ENCODE data around the gene SLC2A9. TPM values are rescaled to one million over a fixed set of nuclear protein-coding genes. Genes with fewer than 3 reads are reported as not detected.

SLC2A9 gene
- total and polyA plus RNA-seq, 7 experiments from 2014 or later = 0.36 to 9.6 (median 3.3) TPM

- no peaks in the 10 kb centered on the region for H3K36me3 ChIP-seq (ENCODE audit: control insufficient read depth in 2 of 3, insufficient read depth in 3 of 3, low read length in 3 of 3)
- ChIA-PET POLR2A (no interaction called here), CTCF (no interaction called here)
- no peak for ATAC-seq
- H3K9me3 Mint-ChIP-seq = peaks cover 2 to 16% (median 7%) of the 10 kb centered on the region in 11 donors
- peaks cover 0 to 17% (median 0%) of the 10 kb centered on the region in 7 donors for H3K4me1 Mint-ChIP-seq
- H3K4me1 ChIP-seq (ENCODE audit: control insufficient read depth in 2 of 2, insufficient read depth in 2 of 2, low read length in 2 of 2) = no peaks in the 10 kb centered on the region
- no peak for DNase-seq
- no peak overlapping the region for H3K4me3 Mint-ChIP-seq
- no peak overlapping the region for H3K4me3 ChIP-seq (ENCODE audit: low read length)
- peaks cover 7 to 27% (median 18%) of the 10 kb centered on the region in 5 donors for H3K36me3 Mint-ChIP-seq
- no peaks in the 10 kb centered on the region for H3K27me3 ChIP-seq (ENCODE audit: control insufficient read depth in 2 of 2, insufficient read depth in 2 of 2, low read length in 2 of 2)
- intact Hi-C loops (cut with micrococcal nuclease) = no loop called here
- H3K9me3 ChIP-seq (ENCODE audit: control insufficient read depth in 2 of 3, low read length in 3 of 3) = no peaks in the 10 kb centered on the region
- no peak overlapping the region for H3K27ac Mint-ChIP-seq
- H3K27ac ChIP-seq (ENCODE audit: low read depth, low read length) = no peak overlapping the region
- H3K27me3 Mint-ChIP-seq = peaks cover 0 to 8% (median 0%) of the 10 kb centered on the region in 5 donors
Measured at GRCh38 chr4:9976293-9976692, 45.0 kb downstream of the SLC2A9 start.

- Histone ChIP-seq H3K36me3 (ENCODE audit: control insufficient read depth in 2 of 3, insufficient read depth in 3 of 3, low read length in 3 of 3) (no peaks in the 10 kb centered on the region), H3K9me3 (ENCODE audit: control insufficient read depth in 2 of 3, low read length in 3 of 3) (no peaks in the 10 kb centered on the region), H3K4me1 (ENCODE audit: control insufficient read depth in 2 of 2, insufficient read depth in 2 of 2, low read length in 2 of 2) (no peaks in the 10 kb centered on the region), H3K4me3 (ENCODE audit: low read length) (no peak overlapping the region), H3K27me3 (ENCODE audit: control insufficient read depth in 2 of 2, insufficient read depth in 2 of 2, low read length in 2 of 2) (no peaks in the 10 kb centered on the region), H3K27ac (ENCODE audit: low read depth, low read length) (no peak overlapping the region)
- DNase-seq (no peak), ATAC-seq (no peak)
- Mint-ChIP-seq H3K4me1 (peaks cover 0 to 32% (median 0%) of the 10 kb centered on the region in 7 donors), H3K27ac (peak overlapping the region in 1 of 9 donors; percentile 6), H3K27me3 (peaks cover 0 to 8% (median 0%) of the 10 kb centered on the region in 5 donors), H3K4me3 (no peak overlapping the region), H3K36me3 (peaks cover 6 to 34% (median 15%) of the 10 kb centered on the region in 5 donors), H3K9me3 (peaks cover 4 to 16% (median 9%) of the 10 kb centered on the region in 11 donors)
- ChIA-PET CTCF (no interaction called here), POLR2A (no interaction called here)
- intact Hi-C loops (cut with micrococcal nuclease) = no loop called here
Measured at GRCh38 chr4:9971711-9972110, 49.6 kb downstream of the SLC2A9 start.

GRCh38 chr4:9970399-9971011 is 50.8 kb downstream of the SLC2A9 start:
- no peak for DNase-seq

GRCh38 chr4:9969526-9970398 is 51.5 kb downstream of the SLC2A9 start:
- ATAC-seq (no peak), DNase-seq (no peak)
- H3K9me3 Mint-ChIP-seq = peaks cover 6 to 15% (median 9%) of the 10 kb centered on the region in 11 donors
- peak overlapping the region in 1 of 9 donors; percentile 76 for H3K27ac Mint-ChIP-seq
- peak overlapping the region in 1 of 10 donors; percentile 59 for H3K4me3 Mint-ChIP-seq
- peaks cover 0 to 5% (median 0%) of the 10 kb centered on the region in 5 donors for H3K27me3 Mint-ChIP-seq
- no peaks in the 10 kb centered on the region for H3K9me3 ChIP-seq (ENCODE audit: control insufficient read depth in 2 of 3, low read length in 3 of 3)
- CTCF ChIA-PET = no interaction called here
- H3K4me1 ChIP-seq (ENCODE audit: control insufficient read depth in 2 of 2, insufficient read depth in 2 of 2, low read length in 2 of 2) = no peaks in the 10 kb centered on the region
- intact Hi-C loops (cut with micrococcal nuclease) = no loop called here
- no peaks in the 10 kb centered on the region for H3K27me3 ChIP-seq (ENCODE audit: control insufficient read depth in 2 of 2, insufficient read depth in 2 of 2, low read length in 2 of 2)
- POLR2A ChIA-PET = no interaction called here
- peaks cover 6 to 33% (median 15%) of the 10 kb centered on the region in 5 donors for H3K36me3 Mint-ChIP-seq
- H3K27ac ChIP-seq (ENCODE audit: low read depth, low read length) = no peak overlapping the region
- H3K4me3 ChIP-seq (ENCODE audit: low read length) = no peak overlapping the region
- H3K4me1 Mint-ChIP-seq = peaks cover 0 to 32% (median 0%) of the 10 kb centered on the region in 7 donors
- no peaks in the 10 kb centered on the region for H3K36me3 ChIP-seq (ENCODE audit: control insufficient read depth in 2 of 3, insufficient read depth in 3 of 3, low read length in 3 of 3)

More at GRCh38 chr4:9970399-9971011, 50.8 kb downstream of the SLC2A9 start:
- Histone ChIP-seq H3K4me3 (ENCODE audit: low read length) (no peak overlapping the region), H3K9me3 (ENCODE audit: control insufficient read depth in 2 of 3, low read length in 3 of 3) (no peaks in the 10 kb centered on the region), H3K27ac (ENCODE audit: low read depth, low read length) (no peak overlapping the region), H3K36me3 (ENCODE audit: control insufficient read depth in 2 of 3, insufficient read depth in 3 of 3, low read length in 3 of 3) (no peaks in the 10 kb centered on the region), H3K27me3 (ENCODE audit: control insufficient read depth in 2 of 2, insufficient read depth in 2 of 2, low read length in 2 of 2) (no peaks in the 10 kb centered on the region), H3K4me1 (ENCODE audit: control insufficient read depth in 2 of 2, insufficient read depth in 2 of 2, low read length in 2 of 2) (no peaks in the 10 kb centered on the region)
- Mint-ChIP-seq H3K9me3 (peaks cover 4 to 16% (median 9%) of the 10 kb centered on the region in 11 donors), H3K27ac (peak overlapping the region in 1 of 9 donors; percentile 76), H3K36me3 (peaks cover 6 to 33% (median 15%) of the 10 kb centered on the region in 5 donors), H3K4me1 (peaks cover 0 to 32% (median 0%) of the 10 kb centered on the region in 7 donors), H3K4me3 (peak overlapping the region in 1 of 10 donors; percentile 59), H3K27me3 (peaks cover 0 to 8% (median 0%) of the 10 kb centered on the region in 5 donors)
- ATAC-seq = no peak
- intact Hi-C loops (cut with micrococcal nuclease) = no loop called here
- ChIA-PET CTCF (no interaction called here), POLR2A (no interaction called here)

GRCh38 chr4:9968472-9968871 is 52.8 kb downstream of the SLC2A9 start:
- no peaks in the 10 kb centered on the region for H3K4me1 ChIP-seq (ENCODE audit: control insufficient read depth in 2 of 2, insufficient read depth in 2 of 2, low read length in 2 of 2)
- H3K9me3 ChIP-seq (ENCODE audit: control insufficient read depth in 2 of 3, low read length in 3 of 3) = no peaks in the 10 kb centered on the region
- Mint-ChIP-seq H3K4me3 (no peak overlapping the region), H3K27me3 (peaks cover 0 to 8% (median 0%) of the 10 kb centered on the region in 5 donors), H3K27ac (no peak overlapping the region), H3K9me3 (peaks cover 6 to 15% (median 9%) of the 10 kb centered on the region in 11 donors), H3K4me1 (peaks cover 0 to 32% (median 0%) of the 10 kb centered on the region in 7 donors), H3K36me3 (peaks cover 6 to 33% (median 18%) of the 10 kb centered on the region in 5 donors)
- CTCF ChIA-PET = no interaction called here
- intact Hi-C loops (cut with micrococcal nuclease) = no loop called here
- ATAC-seq (no peak), DNase-seq (no peak)
- no peaks in the 10 kb centered on the region for H3K27me3 ChIP-seq (ENCODE audit: control insufficient read depth in 2 of 2, insufficient read depth in 2 of 2, low read length in 2 of 2)
- POLR2A ChIA-PET = no interaction called here
- no peaks in the 10 kb centered on the region for H3K36me3 ChIP-seq (ENCODE audit: control insufficient read depth in 2 of 3, insufficient read depth in 3 of 3, low read length in 3 of 3)
- H3K27ac ChIP-seq (ENCODE audit: low read depth, low read length) = no peak overlapping the region
- H3K4me3 ChIP-seq (ENCODE audit: low read length) = no peak overlapping the region

GRCh38 chr4:9964879-9965278 is 56.4 kb downstream of the SLC2A9 start:
- Mint-ChIP-seq H3K27ac (no peak overlapping the region), H3K27me3 (peaks cover 0 to 5% (median 0%) of the 10 kb centered on the region in 5 donors)
- no peak for ATAC-seq

More at GRCh38 chr4:9964879-9965278, 56.4 kb downstream of the SLC2A9 start:
- Mint-ChIP-seq H3K9me3 (peaks cover 0 to 13% (median 6%) of the 10 kb centered on the region in 11 donors), H3K4me3 (no peak overlapping the region), H3K4me1 (peaks cover 0 to 6% (median 0%) of the 10 kb centered on the region in 7 donors), H3K36me3 (peaks cover 6 to 27% (median 8%) of the 10 kb centered on the region in 5 donors)
- H3K36me3 ChIP-seq (ENCODE audit: control insufficient read depth in 2 of 3, insufficient read depth in 3 of 3, low read length in 3 of 3) = no peaks in the 10 kb centered on the region
- no peaks in the 10 kb centered on the region for H3K27me3 ChIP-seq (ENCODE audit: control insufficient read depth in 2 of 2, insufficient read depth in 2 of 2, low read length in 2 of 2)
- POLR2A ChIA-PET = no interaction called here
- H3K9me3 ChIP-seq (ENCODE audit: control insufficient read depth in 2 of 3, low read length in 3 of 3) = no peaks in the 10 kb centered on the region
- H3K27ac ChIP-seq (ENCODE audit: low read depth, low read length) = no peak overlapping the region
- H3K4me3 ChIP-seq (ENCODE audit: low read length) = no peak overlapping the region
- CTCF ChIA-PET = no interaction called here
- DNase-seq = no peak
- intact Hi-C loops (cut with micrococcal nuclease) = no loop called here
- H3K4me1 ChIP-seq (ENCODE audit: control insufficient read depth in 2 of 2, insufficient read depth in 2 of 2, low read length in 2 of 2) = no peaks in the 10 kb centered on the region
